Thymus (tissue), 11 donors: ENCODE results near the gene C17orf78. TPM values are rescaled to one million over a fixed set of nuclear protein-coding genes. Genes with fewer than 3 reads are reported as not detected.

Experiments used
- DNase-seq, 9 donors: peaks; one replicate each; pipeline ENCODE4 v3.0.0-alpha.2; 2013; ENCODE audit warnings: low spot score in 9 of 9, low read depth in 6 of 9, missing footprints in 1 of 9
- H3K27ac ChIP-seq, 2 donors: one replicate each; pipeline ENCODE4 v1.5.1; 2013; ENCODE audit warnings: control low read depth in 1 of 2, low read depth in 1 of 2, low read length in 1 of 2, mild to moderate bottlenecking in 1 of 2, moderate library complexity in 1 of 2
- H3K27me3 ChIP-seq, 2 donors: one replicate each; pipeline ENCODE4 v1.5.1; 2013; ENCODE audit warnings: low read length in 1 of 2; ENCODE audit not compliant: control insufficient read depth in 2 of 2, insufficient read depth in 1 of 2
- H3K36me3 ChIP-seq, 2 donors: one replicate each; pipeline ENCODE4 v1.5.1; 2013; ENCODE audit warnings: low read length in 1 of 2, mild to moderate bottlenecking in 1 of 2, moderate library complexity in 1 of 2; ENCODE audit not compliant: control insufficient read depth in 2 of 2, insufficient read depth in 2 of 2
- H3K4me1 ChIP-seq, 2 donors: one replicate each; pipeline ENCODE4 v1.5.1; 2013; ENCODE audit warnings: low read length in 2 of 2; ENCODE audit not compliant: control insufficient read depth in 2 of 2, insufficient read depth in 2 of 2
- H3K4me3 ChIP-seq, 2 donors: one replicate each; pipeline ENCODE4 v1.5.1; 2013; ENCODE audit warnings: low read length in 2 of 2, control low read depth in 1 of 2, mild to moderate bottlenecking in 1 of 2
- H3K9me3 ChIP-seq, 2 donors: one replicate each; pipeline ENCODE4 v1.5.1; 2013; ENCODE audit warnings: low read length in 1 of 2, mild to moderate bottlenecking in 1 of 2; ENCODE audit not compliant: control insufficient read depth in 2 of 2, insufficient read depth in 1 of 2
- WGBS: extraction: QIAGEN DNeasy Blood & Tissue Kit; methylation state at CpG from one replicate; pipeline ENCODE4 v1.1.7; 2013; 5-methylcytosine and 5-hydroxymethylcytosine counted together
- polyA plus RNA-seq: library from polyadenylated mRNA; stranded (reverse); fragments of 200-250 nt; gene quantifications from one replicate; pipeline ENCODE4 v1.2.3, GENCODE V29; 2013
- total RNA-seq: library from RNA; stranded (reverse); fragments of 120-200 nt; gene quantifications from one replicate; pipeline ENCODE4 v1.2.4, GENCODE V29; 2013
- donor health status: healthy.

Gene C17orf78
- total and polyA plus RNA-seq, 2 donors, result not detected

DNA sequence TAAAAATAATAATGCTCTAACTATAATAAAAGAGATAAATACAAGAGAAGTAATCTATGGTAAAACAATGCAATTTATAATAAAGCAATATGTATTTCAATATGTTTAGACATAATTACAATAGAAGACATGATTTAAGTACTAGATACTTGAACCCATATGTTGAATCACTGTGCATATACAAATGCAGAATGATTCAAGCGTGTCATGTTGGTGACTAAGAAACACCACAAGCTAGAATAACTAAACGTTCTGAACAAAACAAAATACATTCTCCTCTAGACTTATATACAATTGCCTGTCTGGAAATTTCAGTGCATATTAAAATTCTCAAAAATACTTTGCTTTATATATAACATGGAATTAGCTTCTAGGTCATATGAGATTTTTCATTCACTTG, 42.1 kb downstream of the C17orf78 start:
- Histone ChIP-seq H3K4me3 (no peak overlapping the region), H3K9me3 (no peaks in the 10 kb centered on the region), H3K36me3 (peaks cover 24 to 43% of the 10 kb centered on the region in 2 donors), H3K27me3 (no peaks in the 10 kb centered on the region), H3K27ac (no peak overlapping the region), H3K4me1 (no peaks in the 10 kb centered on the region)
- DNase-seq, result no peak
- WGBS, result 96% methylated on average over 2 of the region's 2 CpGs

GRCh38 chr17:37422971-37423625, 47.3 kb downstream of the C17orf78 start:
- Histone ChIP-seq H3K27me3 (no peaks in the 10 kb centered on the region), H3K9me3 (no peaks in the 10 kb centered on the region), H3K4me3 (no peak overlapping the region), H3K4me1 (no peaks in the 10 kb centered on the region), H3K36me3 (peaks cover 45 to 58% of the 10 kb centered on the region in 2 donors), H3K27ac (no peak overlapping the region)
- WGBS, result 73% methylated on average over 4 of the region's 4 CpGs
- DNase-seq, result no peak

DNA sequence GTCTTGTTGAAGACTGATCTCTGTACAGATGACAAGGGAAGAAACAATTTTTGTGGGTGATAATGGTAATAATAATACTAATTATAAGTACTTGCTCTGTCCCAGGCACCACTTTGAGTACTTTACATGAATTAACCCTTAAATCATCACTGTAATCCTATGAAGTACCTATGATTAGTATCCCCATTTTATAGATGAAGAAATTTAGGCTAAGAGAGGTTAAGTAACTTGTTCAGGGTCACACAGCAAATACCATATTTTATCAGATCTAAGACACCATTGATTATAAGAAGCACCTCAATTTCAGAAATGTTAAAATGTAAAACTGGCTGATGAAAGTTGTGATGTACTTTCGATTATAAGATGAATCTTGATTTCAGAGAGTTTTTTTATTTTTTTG, 49.5 kb downstream of the C17orf78 start:
- Histone ChIP-seq H3K9me3 (no peaks in the 10 kb centered on the region), H3K4me3 (no peak overlapping the region), H3K4me1 (no peaks in the 10 kb centered on the region), H3K27me3 (no peaks in the 10 kb centered on the region), H3K36me3 (peaks cover 45 to 57% of the 10 kb centered on the region in 2 donors), H3K27ac (no peak overlapping the region)
- WGBS, result 97% methylated on average over 1 of the region's 1 CpG
- no peak for DNase-seq

DNA sequence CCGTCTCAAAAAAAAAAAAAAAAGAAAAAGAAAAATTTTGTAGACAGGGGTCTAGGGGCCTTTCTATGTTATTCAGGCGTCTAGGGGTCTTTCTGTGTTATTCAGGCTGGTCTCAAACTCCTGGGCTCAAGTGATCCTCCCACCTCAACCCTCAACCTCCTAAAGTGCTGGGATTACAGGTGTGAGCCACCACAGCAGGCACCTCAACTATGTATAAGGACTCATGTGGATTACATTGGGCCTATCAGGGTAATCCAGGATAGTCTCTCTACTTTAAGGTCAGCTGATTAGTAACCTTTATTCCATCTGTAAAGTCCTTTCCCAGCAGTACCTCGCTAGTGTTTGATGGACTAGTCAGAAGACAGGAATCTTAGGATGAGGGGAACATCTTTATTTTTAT, 53.3 kb downstream of the C17orf78 start:
- H3K27ac ChIP-seq, result no peak overlapping the region

GRCh38 chr17:37429453-37429852, 53.7 kb downstream of the C17orf78 start:
- H3K36me3 ChIP-seq, result peaks cover 36 to 50% of the 10 kb centered on the region in 2 donors
- H3K27ac ChIP-seq, result peak overlapping the region in 1 of 2 donors; percentile 31
- 100% methylated on average over 1 of the region's 1 CpG for WGBS
- no peaks in the 10 kb centered on the region for H3K27me3 ChIP-seq
- H3K4me3 ChIP-seq, result no peak overlapping the region
- H3K4me1 ChIP-seq, result no peaks in the 10 kb centered on the region
- no peaks in the 10 kb centered on the region for H3K9me3 ChIP-seq
- DNase-seq, result no peak

More for the DNA sequence above, 53.3 kb downstream of the C17orf78 start:
- Histone ChIP-seq H3K9me3 (no peaks in the 10 kb centered on the region), H3K36me3 (peaks cover 38 to 54% of the 10 kb centered on the region in 2 donors), H3K4me1 (no peaks in the 10 kb centered on the region), H3K27me3 (no peaks in the 10 kb centered on the region), H3K4me3 (no peak overlapping the region)
- DNase-seq, result no peak
- 95% methylated on average over 3 of the region's 3 CpGs for WGBS

GRCh38 chr17:37430051-37430627, 54.4 kb downstream of the C17orf78 start:
- Histone ChIP-seq H3K9me3 (no peaks in the 10 kb centered on the region), H3K4me3 (no peak overlapping the region), H3K4me1 (no peaks in the 10 kb centered on the region), H3K27me3 (no peaks in the 10 kb centered on the region), H3K27ac (peak overlapping the region in 1 of 2 donors; percentile 41), H3K36me3 (peaks cover 31 to 47% of the 10 kb centered on the region in 2 donors)
- WGBS, result 94% methylated on average over 1 of the region's 1 CpG
- DNase-seq, result no peak

- peaks cover 28 to 29% of the 10 kb centered on the region in 2 donors for H3K36me3 ChIP-seq
- 98% methylated on average over 2 of the region's 2 CpGs for WGBS
These were observed 56.9 kb downstream of the C17orf78 start for GRCh38 chr17:37432671-37433070.

DNA sequence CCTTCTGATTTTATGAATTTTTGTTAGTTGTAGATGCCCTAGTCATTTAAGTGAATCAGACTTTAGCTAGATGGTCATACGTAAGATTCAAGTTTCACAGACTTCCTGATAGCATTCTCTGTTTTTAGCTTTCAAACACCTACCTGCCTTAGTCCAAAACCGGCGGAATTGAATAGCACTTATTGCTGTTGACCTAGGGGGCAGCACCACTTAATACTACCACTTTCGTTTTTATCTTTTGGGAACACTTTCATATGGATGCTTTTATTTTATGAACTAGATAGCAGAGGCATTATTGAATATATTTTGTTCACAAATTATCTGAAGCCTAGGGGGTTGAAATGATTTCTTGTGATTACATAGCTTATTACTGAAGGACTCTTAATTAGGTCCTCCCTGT, 62.4 kb downstream of the C17orf78 start:
- WGBS, result 93% methylated on average over 4 of the region's 4 CpGs
- no peak for DNase-seq
- H3K4me1 ChIP-seq, result no peaks in the 10 kb centered on the region
- no peak overlapping the region for H3K4me3 ChIP-seq
- no peak overlapping the region for H3K27ac ChIP-seq
- no peaks in the 10 kb centered on the region for H3K27me3 ChIP-seq
- peaks cover 39 to 42% of the 10 kb centered on the region in 2 donors for H3K36me3 ChIP-seq
- no peaks in the 10 kb centered on the region for H3K9me3 ChIP-seq

More at GRCh38 chr17:37432671-37433070, 56.9 kb downstream of the C17orf78 start:
- H3K9me3 ChIP-seq, result no peaks in the 10 kb centered on the region
- no peaks in the 10 kb centered on the region for H3K4me1 ChIP-seq
- H3K4me3 ChIP-seq, result no peak overlapping the region
- no peaks in the 10 kb centered on the region for H3K27me3 ChIP-seq
- no peak for DNase-seq
- no peak overlapping the region for H3K27ac ChIP-seq

DNA sequence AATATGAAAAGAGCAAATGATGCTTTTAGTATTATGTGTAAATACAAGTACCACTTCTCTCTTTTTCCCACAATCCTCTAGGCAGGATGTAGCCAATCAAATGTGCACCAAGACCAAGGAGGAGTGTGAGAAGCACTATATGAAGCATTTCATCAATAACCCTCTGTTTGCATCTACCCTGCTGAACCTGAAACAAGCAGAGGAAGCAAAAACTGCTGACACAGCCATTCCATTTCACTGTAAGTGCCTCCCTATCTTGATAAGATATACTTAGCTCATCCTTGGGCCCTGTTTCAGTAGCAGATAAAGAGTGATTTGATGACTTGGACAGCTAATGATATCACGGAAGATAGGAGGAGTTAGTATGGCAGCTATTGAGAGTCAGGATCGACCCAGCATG, 64.6 kb downstream of the C17orf78 start:
- no peaks in the 10 kb centered on the region for H3K27me3 ChIP-seq
- WGBS, result 98% methylated on average over 2 of the region's 2 CpGs
- no peak for DNase-seq
- no peak overlapping the region for H3K27ac ChIP-seq
- H3K36me3 ChIP-seq, result peaks cover 31 to 54% of the 10 kb centered on the region in 2 donors
- no peaks in the 10 kb centered on the region for H3K4me1 ChIP-seq
- no peaks in the 10 kb centered on the region for H3K9me3 ChIP-seq
- no peak overlapping the region for H3K4me3 ChIP-seq
